ENCODE results near the gene SPO11.

GRCh38 chr20:57325632-57326356 is 3.8 kb upstream of the SPO11 start:
- TF ChIP-seq ZNF776 (CRISPR knock-in tag; IDR thresholded peaks at IDR 0.05) (no peak), POLR2A (IDR thresholded peaks at IDR 0.05; ENCODE audit: insufficient read depth in 1 of 2, low read depth in 2 of 2, low read length in 2 of 2) (no peak), ZNF274 (CRISPR knock-in tag; IDR thresholded peaks at IDR 0.05) (no peak), MYNN (CRISPR knock-in tag; IDR thresholded peaks at IDR 0.05; ENCODE audit: low read depth) (no peak), ZNF550 (CRISPR knock-in tag; IDR thresholded peaks at IDR 0.05; ENCODE audit: borderline replicate concordance) (no peak), RAD21 (CRISPR knock-in tag; IDR thresholded peaks at IDR 0.05) (no peak), ELK4 (CRISPR knock-in tag; IDR thresholded peaks at IDR 0.05; ENCODE audit: borderline replicate concordance) (no peak), JUND (CRISPR knock-in tag; IDR thresholded peaks at IDR 0.05) (no peak), RAD51 (IDR thresholded peaks at IDR 0.05; ENCODE audit: borderline replicate concordance) (no peak), HOXA7 (CRISPR knock-in tag; IDR thresholded peaks at IDR 0.05) (no peak)
